OCI-LY3 (cell line): ENCODE results near the gene RPS10.

ENCODE experiments used
- H2AFZ ChIP-seq: fragments of 200-600, 300-600 bp; shearing (Covaris generic); 2 replicates; pipeline ENCODE4 v1.6.0; 2014; ENCODE audit warnings: antibody characterized with exemption, low read depth, low read length
- H3K27ac ChIP-seq: fragments of 200-600, 300-600 bp; sonication (generic); 2 replicates; pipeline ENCODE4 v1.5.1; 2014; ENCODE audit warnings: mild to moderate bottlenecking, low read length, moderate library complexity, mixed read lengths
- H3K27me3 ChIP-seq: fragments of 200-600, 300-600 bp; sonication (generic); 2 replicates; pipeline ENCODE4 v1.6.1; 2014; ENCODE audit warnings: low read depth, low read length, mixed read lengths
- H3K36me3 ChIP-seq: fragments of 200-600, 300-600 bp; sonication (generic); replicated peaks from 2 replicates; pipeline ENCODE3; 2014; ENCODE audit warnings: low read depth, low read length, mixed read lengths
- H3K4me1 ChIP-seq: fragments of 300-600, 200-600 bp; sonication (generic); 2 replicates; pipeline ENCODE4 v1.6.1; 2014; ENCODE audit warnings: low read length, mixed read lengths
- H3K4me2 ChIP-seq: fragments of 200-600, 300-600 bp; sonication (generic); 2 replicates; pipeline ENCODE4 v1.6.1; 2014; ENCODE audit warnings: low read length, mixed read lengths
- H3K4me3 ChIP-seq: fragments of 300-600, 200-600 bp; sonication (generic); 2 replicates; pipeline ENCODE4 v1.5.1; 2014; ENCODE audit warnings: antibody characterized with exemption, mild to moderate bottlenecking, low read length, moderate library complexity
- H3K79me2 ChIP-seq: fragments of 300-600, 200-600 bp; shearing (Covaris generic); 2 replicates; pipeline ENCODE4 v1.6.1; 2014; ENCODE audit warnings: mild to moderate bottlenecking, low read length, mixed read lengths
- H3K9ac ChIP-seq: fragments of 300-600, 200-600 bp; shearing (Covaris generic); 2 replicates; pipeline ENCODE4 v1.6.0; 2014; ENCODE audit warnings: mild to moderate bottlenecking, low read length, moderate library complexity
- H3K9me3 ChIP-seq: fragments of 200-600, 300-600 bp; shearing (Covaris generic); 2 replicates; pipeline ENCODE4 v1.6.1; 2014; ENCODE audit warnings: low read length, mixed read lengths; ENCODE audit not compliant: insufficient read depth
- H4K20me1 ChIP-seq: fragments of 200-600, 300-600 bp; sonication (generic); 2 replicates; pipeline ENCODE4 v1.6.1; 2016; ENCODE audit warnings: low read length, mixed read lengths; ENCODE audit not compliant: insufficient read depth
- CTCF ChIP-seq: fragments of 200-600, 300-600 bp; sonication (generic); IDR thresholded peaks from 2 replicates; pipeline ENCODE4 v1.5.1; 2014; ENCODE audit warnings: antibody characterized with exemption, low read length, low read depth
- EZH2phosphoT487 ChIP-seq: fragments of 200-600 bp; shearing (Covaris generic); IDR thresholded peaks from 2 replicates; pipeline ENCODE4 v1.6.1; 2018; ENCODE audit warnings: antibody characterized with exemption, mixed run types, low read depth

The RPS10 gene

DNA sequence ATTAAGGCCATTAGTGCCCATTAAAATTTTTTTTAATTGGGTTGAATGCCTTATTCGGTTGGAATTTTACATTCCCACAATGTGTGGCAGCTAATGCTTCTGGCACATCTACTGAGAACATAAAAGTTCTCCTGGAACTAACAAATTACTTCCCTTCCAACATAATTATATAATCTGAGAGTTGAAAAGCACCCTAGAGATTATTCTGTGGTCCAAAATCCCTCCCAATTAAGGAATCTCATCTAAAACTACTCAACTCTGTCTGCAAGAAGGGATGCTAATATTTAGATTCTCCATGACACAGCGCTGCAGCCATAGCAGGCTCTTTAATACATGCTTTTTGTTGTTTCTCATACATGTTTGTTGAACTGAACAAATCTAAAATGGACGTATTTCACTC, 37.4 kb downstream of the RPS10 start:
- no peak overlapping the region for H3K9ac ChIP-seq
- peaks cover 9% of the 10 kb centered on the region; the same call in 1 of the 2 replicates for H4K20me1 ChIP-seq

DNA sequence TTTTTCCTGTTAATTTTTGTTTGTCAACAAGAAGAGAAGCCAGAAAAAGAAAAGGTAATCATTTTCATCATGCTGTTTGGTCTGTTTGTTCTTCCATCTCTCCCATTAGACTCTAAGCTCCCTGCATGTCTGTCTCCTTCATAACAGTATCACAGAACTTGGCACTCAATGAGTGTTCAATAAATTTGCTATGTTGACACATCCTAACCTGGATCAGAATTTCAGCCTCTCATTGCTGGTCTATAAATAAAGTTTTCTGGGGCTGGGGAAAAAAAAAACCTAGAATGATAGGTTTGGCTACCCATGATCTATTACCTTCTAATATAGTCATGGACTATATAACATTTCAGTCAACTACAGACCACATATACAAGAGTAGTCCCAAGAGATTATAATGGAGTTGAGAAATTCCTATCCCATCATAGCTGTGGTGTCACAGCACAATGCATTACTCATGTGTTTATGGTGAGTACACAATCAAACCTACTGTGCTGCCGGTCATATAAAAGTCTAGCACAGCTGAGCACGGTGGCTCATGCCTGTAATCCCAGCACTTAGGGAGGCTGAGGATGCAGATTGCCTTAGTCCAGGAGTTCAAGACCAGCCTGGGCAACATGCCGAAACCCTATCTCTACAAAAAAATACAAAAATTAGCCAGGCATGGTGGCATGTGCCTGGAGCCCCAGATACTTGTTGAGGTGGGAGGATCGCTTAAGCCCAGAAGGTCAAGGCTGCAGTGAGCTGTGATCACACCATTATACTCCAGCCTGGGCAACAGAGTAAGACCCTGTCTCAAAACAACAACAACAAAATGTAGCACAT, 39.3 kb downstream of the RPS10 start:
- Histone ChIP-seq H4K20me1 (peaks cover 9% of the 10 kb centered on the region; the same call in 1 of the 2 replicates), H3K9ac (no peak overlapping the region), H3K36me3 (no peaks in the 10 kb centered on the region), H2AFZ (no peak overlapping the region), H3K79me2 (peaks cover 77% of the 10 kb centered on the region), H3K4me3 (no peak overlapping the region), H3K4me1 (peaks cover 4% of the 10 kb centered on the region; the same call in 1 of the 2 replicates), H3K4me2 (no peak overlapping the region), H3K27me3 (no peaks in the 10 kb centered on the region), H3K9me3 (no peaks in the 10 kb centered on the region), H3K27ac (no peak overlapping the region)
- no peak for TF ChIP-seq CTCF
- TF ChIP-seq EZH2phosphoT487: no peak

More for the DNA sequence above, 37.4 kb downstream of the RPS10 start:
- H3K79me2 ChIP-seq: peaks cover 76% of the 10 kb centered on the region
- no peak overlapping the region for H3K27ac ChIP-seq
- H3K4me1 ChIP-seq: peaks cover 4% of the 10 kb centered on the region; the same call in 1 of the 2 replicates
- no peaks in the 10 kb centered on the region for H3K36me3 ChIP-seq
- no peak for TF ChIP-seq EZH2phosphoT487
- no peak for TF ChIP-seq CTCF
- no peak overlapping the region for H2AFZ ChIP-seq
- no peaks in the 10 kb centered on the region for H3K9me3 ChIP-seq
- H3K4me3 ChIP-seq: no peak overlapping the region
- no peaks in the 10 kb centered on the region for H3K27me3 ChIP-seq
- H3K4me2 ChIP-seq: no peak overlapping the region

DNA sequence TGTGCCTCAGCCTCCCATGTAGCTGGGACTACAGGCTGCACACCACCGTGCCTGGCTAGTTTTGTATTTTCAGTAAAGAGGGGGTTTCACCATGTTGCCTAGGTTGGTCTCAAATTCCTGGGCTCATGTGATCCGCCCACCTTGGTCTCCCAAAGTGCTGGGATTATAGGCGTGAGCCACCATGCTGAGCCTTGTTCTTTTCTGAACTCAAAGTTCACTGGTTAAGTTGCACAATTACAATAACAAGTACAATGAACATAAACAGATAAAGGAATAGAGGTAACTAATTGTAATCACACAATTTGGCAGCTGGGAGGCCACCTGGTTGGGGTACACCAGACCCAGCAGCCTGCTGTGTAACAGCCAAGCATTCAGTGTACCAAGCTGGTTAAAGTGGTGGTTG, 40.1 kb downstream of the RPS10 start:
- no peak overlapping the region for H3K4me2 ChIP-seq
- H3K9me3 ChIP-seq: no peaks in the 10 kb centered on the region
- no peak for TF ChIP-seq EZH2phosphoT487
- no peak for TF ChIP-seq CTCF
- H3K79me2 ChIP-seq: peaks cover 77% of the 10 kb centered on the region
- H3K4me1 ChIP-seq: peaks cover 3% of the 10 kb centered on the region; the same call in 1 of the 2 replicates
- H3K27me3 ChIP-seq: no peaks in the 10 kb centered on the region
- H3K9ac ChIP-seq: no peak overlapping the region
- H3K36me3 ChIP-seq: no peaks in the 10 kb centered on the region
- H2AFZ ChIP-seq: no peak overlapping the region
- H4K20me1 ChIP-seq: peaks cover 12% of the 10 kb centered on the region; the same call in 1 of the 2 replicates
- no peak overlapping the region for H3K4me3 ChIP-seq
- no peak overlapping the region for H3K27ac ChIP-seq

DNA sequence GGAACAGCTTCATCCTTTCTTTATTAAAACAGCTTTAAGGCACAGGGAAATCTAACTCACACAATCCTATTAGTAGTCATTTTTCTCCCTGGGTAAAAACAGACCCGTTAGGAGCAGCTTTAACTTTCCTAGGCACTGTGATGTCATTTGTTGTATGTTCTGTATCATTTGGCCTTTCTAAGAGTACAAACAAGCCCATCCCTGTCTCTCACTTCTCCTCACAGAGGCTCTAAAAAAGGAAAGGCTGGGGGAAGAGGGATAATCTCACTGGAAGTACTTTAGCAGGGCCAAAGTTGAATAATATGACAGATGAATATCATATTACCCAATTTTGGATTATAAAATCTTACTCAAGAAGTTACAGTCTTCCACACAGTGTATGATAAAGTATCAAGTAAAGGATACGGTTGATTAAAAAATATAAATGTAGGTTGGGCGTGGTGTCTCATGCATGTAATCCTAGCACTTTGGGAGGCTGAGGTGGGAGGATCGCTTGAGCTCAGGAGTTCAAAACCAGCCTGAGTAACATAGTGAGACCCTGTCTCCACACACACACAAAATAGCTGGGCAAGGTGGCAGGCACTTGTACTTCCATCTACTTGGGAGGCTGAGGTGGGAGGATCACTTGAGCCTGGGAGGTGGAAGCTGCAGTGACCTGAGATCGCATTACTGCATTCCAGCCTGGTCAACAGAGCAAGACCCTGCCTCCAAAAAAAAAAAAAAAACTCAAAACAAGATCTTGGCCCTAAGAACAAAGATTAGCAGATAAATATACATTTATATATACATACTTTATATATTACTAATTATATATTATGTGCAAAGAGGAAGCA, 41.3 kb downstream of the RPS10 start:
- no peak overlapping the region for H2AFZ ChIP-seq
- H4K20me1 ChIP-seq: peaks cover 13% of the 10 kb centered on the region; the same call in 1 of the 2 replicates
- no peaks in the 10 kb centered on the region for H3K36me3 ChIP-seq
- no peak overlapping the region for H3K4me2 ChIP-seq
- no peaks in the 10 kb centered on the region for H3K4me1 ChIP-seq
- H3K79me2 ChIP-seq: peaks cover 70% of the 10 kb centered on the region
- no peak overlapping the region for H3K27ac ChIP-seq
- H3K9me3 ChIP-seq: no peaks in the 10 kb centered on the region
- no peaks in the 10 kb centered on the region for H3K27me3 ChIP-seq
- no peak overlapping the region for H3K4me3 ChIP-seq
- no peak for TF ChIP-seq CTCF
- no peak for TF ChIP-seq EZH2phosphoT487
- no peak overlapping the region for H3K9ac ChIP-seq
